Neuronal stem cell (in vitro differentiated cells): ENCODE data around the gene EIF2S2. TPM values are rescaled to one million over a fixed set of nuclear protein-coding genes. Genes with fewer than 3 reads are reported as not detected.
A peak's percentile ranks its signal among the peaks of the same experiment; 100 is the strongest.
"Not testable (repeated sequence)": the region's sequence is repeated elsewhere in the genome, so short reads cannot be mapped to it uniquely, and the experiment has no call there.

Experiments used
- DNase-seq: peaks from one replicate; pipeline ENCODE4 v3.0.0-alpha.2; 2013; ENCODE audit warnings: low spot score
- H2AFZ ChIP-seq: one replicate; pipeline ENCODE4 v1.6.1; 2013; ENCODE audit warnings: mild to moderate bottlenecking, low read length, inconsistent platforms
- H2AK5ac ChIP-seq: 2 replicates; pipeline ENCODE4 v1.6.1; 2013; ENCODE audit warnings: low read depth, mild to moderate bottlenecking, inconsistent platforms, low read length, moderate library complexity, mixed read lengths
- H2BK120ac ChIP-seq: 2 replicates; pipeline ENCODE4 v1.6.1; 2013; ENCODE audit warnings: low read depth, mild to moderate bottlenecking, inconsistent platforms, low read length, moderate library complexity, mixed read lengths
- H2BK12ac ChIP-seq: one replicate; pipeline ENCODE4 v1.6.1; 2013; ENCODE audit warnings: low read length, inconsistent platforms
- H2BK15ac ChIP-seq: 2 replicates; pipeline ENCODE4 v1.6.1; 2013; ENCODE audit warnings: mild to moderate bottlenecking, low read length, inconsistent platforms, mixed read lengths
- H2BK5ac ChIP-seq: one replicate; pipeline ENCODE4 v1.6.1; 2013; ENCODE audit warnings: inconsistent platforms, mild to moderate bottlenecking, low read length, moderate library complexity
- H3K14ac ChIP-seq: one replicate; pipeline ENCODE4 v1.6.1; 2013; ENCODE audit warnings: low read length, inconsistent platforms
- H3K18ac ChIP-seq: 2 replicates; pipeline ENCODE4 v1.6.1; 2013; ENCODE audit warnings: low read length, inconsistent platforms
- H3K23ac ChIP-seq: 2 replicates; pipeline ENCODE4 v1.6.1; 2013; ENCODE audit warnings: low read depth, mild to moderate bottlenecking, mixed read lengths, low read length, inconsistent platforms; ENCODE audit not compliant: poor library complexity
- H3K27ac ChIP-seq: replicated peaks from 3 replicates; pipeline ENCODE4 v1.5.1; 2013; ENCODE audit warnings: low read length, inconsistent platforms
- H3K27me3 ChIP-seq, 3 experiments: 2 replicates each; pipeline ENCODE4 v1.6.1; 2013; ENCODE audit warnings: low read length in 3 of 3, mild to moderate bottlenecking in 2 of 3, inconsistent platforms in 1 of 3, low read depth in 1 of 3, mixed read lengths in 1 of 3, moderate library complexity in 1 of 3; ENCODE audit not compliant: control insufficient read depth in 3 of 3, insufficient read depth in 3 of 3
- H3K36me3 ChIP-seq, 2 donors: replicated peaks in 1 of 2; 2 replicates each; pipeline ENCODE4 v1.6.1; 2013; ENCODE audit warnings: low read length in 2 of 2; ENCODE audit not compliant: control insufficient read depth in 2 of 2, insufficient read depth in 2 of 2
- H3K4ac ChIP-seq: 2 replicates; pipeline ENCODE4 v1.6.1; 2013; ENCODE audit warnings: inconsistent platforms, mild to moderate bottlenecking, low read length, moderate library complexity
- H3K4me1 ChIP-seq, 2 donors: 1 replicate in 1 of 2; 2 replicates in 1 of 2; pipeline ENCODE4 v1.6.1; 2013; ENCODE audit warnings: low read length in 2 of 2, low read depth in 1 of 2; ENCODE audit not compliant: control insufficient read depth in 2 of 2, insufficient read depth in 1 of 2
- H3K4me2 ChIP-seq: one replicate; pipeline ENCODE4 v1.6.1; 2013; ENCODE audit warnings: mild to moderate bottlenecking, low read length, inconsistent platforms; ENCODE audit not compliant: insufficient read depth, poor library complexity, severe bottlenecking
- H3K4me3 ChIP-seq, 2 donors: 2 replicates each; pipeline ENCODE4 v1.5.1; 2013; ENCODE audit warnings: low read length in 2 of 2, mild to moderate bottlenecking in 2 of 2, inconsistent platforms in 1 of 2, moderate library complexity in 1 of 2
- H3K79me1 ChIP-seq: one replicate; pipeline ENCODE4 v1.6.1; 2013; ENCODE audit warnings: low read depth, mild to moderate bottlenecking, inconsistent platforms, low read length, moderate library complexity
- H3K9ac ChIP-seq: one replicate; pipeline ENCODE4 v1.6.1; 2013; ENCODE audit warnings: mild to moderate bottlenecking, low read depth, low read length, inconsistent platforms; ENCODE audit not compliant: poor library complexity
- H3K9me3 ChIP-seq, 2 donors: replicated peaks in 1 of 2; 2 replicates each; pipeline versions ENCODE3 to v1.6.1; 2013; ENCODE audit warnings: low read length in 2 of 2, mild to moderate bottlenecking in 2 of 2, inconsistent platforms in 1 of 2, low read depth in 1 of 2, mixed read lengths in 1 of 2, moderate library complexity in 1 of 2; ENCODE audit not compliant: control insufficient read depth in 2 of 2, insufficient read depth in 1 of 2
- H4K8ac ChIP-seq: one replicate; pipeline ENCODE4 v1.6.1; 2013; ENCODE audit warnings: low read depth, mild to moderate bottlenecking, inconsistent platforms, low read length, moderate library complexity
- H4K91ac ChIP-seq: one replicate; pipeline ENCODE4 v1.6.1; 2013; ENCODE audit warnings: low read length, low read depth, mild to moderate bottlenecking, inconsistent platforms; ENCODE audit not compliant: poor library complexity
- WGBS, 2 donors: extraction: QIAGEN DNeasy Blood & Tissue Kit; methylation state at CpG; one replicate each; pipeline ENCODE4 v1.1.7; 2013; ENCODE audit warnings: missing lambda C conversion rate in 2 of 2, mixed read lengths in 1 of 2; ENCODE audit not compliant: insufficient read length in 2 of 2, insufficient replicate concordance in 1 of 2; ENCODE audit errors: extremely low coverage in 2 of 2; 5-methylcytosine and 5-hydroxymethylcytosine counted together
- polyA plus RNA-seq, 2 experiments: library from polyadenylated mRNA; stranded (reverse); fragments of 200-250 nt; gene quantifications; one replicate each; pipeline ENCODE4 v1.2.3, GENCODE V29; 2013

Gene EIF2S2
- 134 TPM for polyA plus RNA-seq (2013, experiment 1 of 2)
- polyA plus RNA-seq (2013, experiment 2 of 2) = 135 TPM

GRCh38 chr20:34111702-34112599, at the start of gene EIF2S2:
Gene EIF2S2 (minus strand): TSS chr20:34112243. CDS start chr20:34112110, 133 bp downstream.
- peak within 1 kb of the TSS; percentile 46 for H4K91ac ChIP-seq
- H2BK15ac ChIP-seq = no peak within 1 kb of the TSS
- no peaks in the 10 kb centered on the region for H3K79me1 ChIP-seq
- H2BK5ac ChIP-seq = peak within 1 kb of the TSS; percentile 56
- H3K18ac ChIP-seq = peak within 1 kb of the TSS; percentile 74
- DNase-seq = peak; percentile 98
- WGBS, 2 donors = no CpG with 5 or more reads among the region's 81 CpGs
- H3K27me3 ChIP-seq = no peaks in the 10 kb centered on the region
- H3K9ac ChIP-seq = peak within 1 kb of the TSS; percentile 96
- peak within 1 kb of the TSS; percentile 9 for H2BK120ac ChIP-seq
- peaks cover 2 to 28% of the 10 kb centered on the region in 2 donors for H3K36me3 ChIP-seq
- peak within 1 kb of the TSS; percentile 94 for H2AFZ ChIP-seq
- no peaks in the 10 kb centered on the region for H3K9me3 ChIP-seq
- peak within 1 kb of the TSS; percentile 59 for H3K14ac ChIP-seq
- no peak within 1 kb of the TSS for H3K4ac ChIP-seq
- H2AK5ac ChIP-seq = peak within 1 kb of the TSS; percentile 32
- no peak within 1 kb of the TSS for H2BK12ac ChIP-seq
- H3K27ac ChIP-seq = peak within 1 kb of the TSS; percentile 80
- peak within 1 kb of the TSS; percentile 89 for H3K23ac ChIP-seq
- H3K4me1 ChIP-seq = peaks cover 3 to 8% of the 10 kb centered on the region in 2 donors
- H4K8ac ChIP-seq = no peak within 1 kb of the TSS
- peak within 1 kb of the TSS; percentile 92 to 100 for H3K4me3 ChIP-seq
- peak within 1 kb of the TSS; percentile 66 for H3K4me2 ChIP-seq

DNA sequence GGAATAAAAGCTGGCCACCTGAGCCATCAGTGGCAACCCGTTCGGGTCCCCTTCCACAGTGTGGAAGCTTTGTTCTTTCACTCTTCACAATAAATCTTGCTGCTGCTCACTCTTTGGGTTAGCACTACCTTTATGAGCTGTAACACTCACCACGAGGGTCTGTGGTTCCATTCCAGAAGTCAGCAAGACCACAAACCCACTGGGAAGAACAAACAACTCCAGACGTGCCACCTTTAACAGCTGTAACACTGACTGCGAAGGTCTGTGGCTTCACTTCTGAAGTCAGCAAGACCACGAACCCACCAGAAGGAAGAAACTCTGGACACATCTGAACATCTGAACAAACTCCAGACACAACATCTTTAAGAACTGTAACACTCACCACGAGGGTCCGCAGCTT, 45.7 kb upstream of the EIF2S2 start:
- not testable (repeated sequence) for H2BK120ac ChIP-seq, H3K4me3 ChIP-seq, H3K79me1 ChIP-seq, H2BK12ac ChIP-seq, H3K14ac ChIP-seq, H3K18ac ChIP-seq, H2BK5ac ChIP-seq, H3K4ac ChIP-seq, H2AFZ ChIP-seq, H3K9me3 ChIP-seq, H3K9ac ChIP-seq, H3K36me3 ChIP-seq, H3K23ac ChIP-seq, H4K8ac ChIP-seq, H3K4me2 ChIP-seq, H4K91ac ChIP-seq, H3K27ac ChIP-seq, H3K4me1 ChIP-seq, H2BK15ac ChIP-seq, H2AK5ac ChIP-seq, DNase-seq
- WGBS, 2 donors = no CpG with 5 or more reads among the region's 8 CpGs
- H3K27me3 ChIP-seq = peaks cover 0 to 12% (median 0%) of the 10 kb centered on the region in 3 experiments

GRCh38 chr20:34155836-34156235, 43.8 kb upstream of the EIF2S2 start:
- Histone ChIP-seq H3K4ac (no peak overlapping the region), H3K4me1 (no peaks in the 10 kb centered on the region), H3K23ac (no peak overlapping the region), H2BK5ac (no peak overlapping the region), H3K18ac (no peak overlapping the region), H3K14ac (no peak overlapping the region), H4K8ac (no peak overlapping the region), H2BK120ac (no peak overlapping the region), H3K4me3 (no peak overlapping the region), H3K27ac (no peak overlapping the region), H3K79me1 (no peaks in the 10 kb centered on the region), H3K9me3 (no peaks in the 10 kb centered on the region), H2AFZ (no peak overlapping the region), H3K4me2 (no peak overlapping the region), H2BK15ac (no peak overlapping the region), H2AK5ac (no peak overlapping the region), H3K9ac (no peak overlapping the region), H3K27me3 (peaks cover 0 to 12% (median 0%) of the 10 kb centered on the region in 3 experiments), H3K36me3 (no peaks in the 10 kb centered on the region), H2BK12ac (no peak overlapping the region), H4K91ac (no peak overlapping the region)
- WGBS, 2 donors = no CpG with 5 or more reads among the region's 2 CpGs
- no peak for DNase-seq

- H4K8ac ChIP-seq, H3K9ac ChIP-seq, H3K18ac ChIP-seq, H2BK120ac ChIP-seq, DNase-seq, H2BK15ac ChIP-seq, H3K79me1 ChIP-seq, H2AK5ac ChIP-seq, H3K23ac ChIP-seq, H3K14ac ChIP-seq, H2BK12ac ChIP-seq, H2BK5ac ChIP-seq, H3K36me3 ChIP-seq, H2AFZ ChIP-seq, H3K4ac ChIP-seq, H4K91ac ChIP-seq, H3K27ac ChIP-seq, H3K4me2 ChIP-seq, H3K4me3 ChIP-seq, H3K9me3 ChIP-seq, H3K4me1 ChIP-seq: not testable (repeated sequence)
- peaks cover 0 to 12% (median 0%) of the 10 kb centered on the region in 3 experiments for H3K27me3 ChIP-seq
- WGBS, 2 donors = no CpG with 5 or more reads among the region's 6 CpGs
Measured at GRCh38 chr20:34153169-34153568, 41.1 kb upstream of the EIF2S2 start.
